ENCODE results near the gene PGGHG. TPM values are rescaled to one million over a fixed set of nuclear protein-coding genes. Genes with fewer than 3 reads are reported as not detected.
A peak's percentile ranks its signal among the peaks of the same experiment; 100 is the strongest.

PGGHG gene
- total and polyA plus RNA-seq, 2 donors from 2014 or later = 16.1 to 64.1 TPM

GRCh38 chr11:295351-296170 lies 6.6 kb downstream of the PGGHG start:
- Histone ChIP-seq H3K27ac (ENCODE audit: low read depth in 2 of 2, low read length in 2 of 2) (no peak overlapping the region), H3K4me3 (ENCODE audit: low read length in 3 of 3) (no peak overlapping the region), H3K9ac (ENCODE audit: low read length in 3 of 3) (no peak overlapping the region), H3K9me3 (ENCODE audit: control insufficient read depth in 2 of 3, insufficient read depth in 1 of 3, low read length in 3 of 3) (no peaks in the 10 kb centered on the region), H3K36me3 (ENCODE audit: control insufficient read depth in 2 of 3, insufficient read depth in 3 of 3, low read length in 3 of 3) (no peaks in the 10 kb centered on the region), H3K4me1 (ENCODE audit: control insufficient read depth in 2 of 3, insufficient read depth in 2 of 3, low read depth in 1 of 3, low read length in 3 of 3) (no peaks in the 10 kb centered on the region), H3K27me3 (ENCODE audit: control insufficient read depth, insufficient read depth, low read length) (no peaks in the 10 kb centered on the region)
- TF ChIP-seq CTCF (IDR thresholded peaks at IDR 0.05; ENCODE audit: borderline replicate concordance, extremely low read depth, insufficient read depth) = no peak
- FAIRE-seq (no peak), DNase-seq (peak in 2 of 5 donors; percentile 31 to 61)
- intact Hi-C loops (cut with DNase I) = no loop called here

- no peak overlapping the region for H3K27ac ChIP-seq (ENCODE audit: low read depth in 2 of 2, low read length in 2 of 2)
- DNase-seq (peak in 2 of 5 donors; percentile 44 to 77), FAIRE-seq (no peak)
- no peak overlapping the region for H3K4me3 ChIP-seq (ENCODE audit: low read length in 3 of 3)
- no peaks in the 10 kb centered on the region for H3K36me3 ChIP-seq (ENCODE audit: control insufficient read depth in 2 of 3, insufficient read depth in 3 of 3, low read length in 3 of 3)
- no peak for TF ChIP-seq CTCF (IDR thresholded peaks at IDR 0.05; ENCODE audit: borderline replicate concordance, extremely low read depth, insufficient read depth)
- H3K27me3 ChIP-seq (ENCODE audit: control insufficient read depth, insufficient read depth, low read length) = no peaks in the 10 kb centered on the region
- intact Hi-C loops (cut with DNase I) = no loop called here
- H3K4me1 ChIP-seq (ENCODE audit: control insufficient read depth in 2 of 3, insufficient read depth in 2 of 3, low read depth in 1 of 3, low read length in 3 of 3) = no peaks in the 10 kb centered on the region
- H3K9me3 ChIP-seq (ENCODE audit: control insufficient read depth in 2 of 3, insufficient read depth in 1 of 3, low read length in 3 of 3) = no peaks in the 10 kb centered on the region
- H3K9ac ChIP-seq (ENCODE audit: low read length in 3 of 3) = no peak overlapping the region
Measured at GRCh38 chr11:296171-297050, 7.5 kb downstream of the PGGHG start.

- no peak for TF ChIP-seq CTCF (IDR thresholded peaks at IDR 0.05; ENCODE audit: borderline replicate concordance, extremely low read depth, insufficient read depth)
- no peaks in the 10 kb centered on the region for H3K27me3 ChIP-seq (ENCODE audit: control insufficient read depth, insufficient read depth, low read length)
- no peak overlapping the region for H3K4me3 ChIP-seq (ENCODE audit: low read length in 3 of 3)
- no peak overlapping the region for H3K27ac ChIP-seq (ENCODE audit: low read depth in 2 of 2, low read length in 2 of 2)
- no peak overlapping the region for H3K9ac ChIP-seq (ENCODE audit: low read length in 3 of 3)
- no peaks in the 10 kb centered on the region for H3K36me3 ChIP-seq (ENCODE audit: control insufficient read depth in 2 of 3, insufficient read depth in 3 of 3, low read length in 3 of 3)
- DNase-seq (peak in 2 of 5 donors; percentile 26 to 77), FAIRE-seq (no peak)
- intact Hi-C loops (cut with DNase I) = no loop called here
- no peaks in the 10 kb centered on the region for H3K4me1 ChIP-seq (ENCODE audit: control insufficient read depth in 2 of 3, insufficient read depth in 2 of 3, low read depth in 1 of 3, low read length in 3 of 3)
- no peaks in the 10 kb centered on the region for H3K9me3 ChIP-seq (ENCODE audit: control insufficient read depth in 2 of 3, insufficient read depth in 1 of 3, low read length in 3 of 3)
Measured at GRCh38 chr11:297051-297585, 8.2 kb downstream of the PGGHG start.
